BLaER1 treated with 17β-estradiol and CSF1 and Interleukin-3, amounts not matched to agents 10 nM and 100 nM (cell line): ENCODE results near the gene UROC1.

ENCODE experiments used
- H3K27ac ChIP-seq, 11 experiments: shearing (Covaris generic); formaldehyde crosslinking; 2 replicates each; pipeline ENCODE4 v1.8.1; 2022
- H3K27me3 ChIP-seq, 11 experiments: shearing (Covaris generic); formaldehyde crosslinking; 2 replicates each; pipeline ENCODE4 v1.8.1; 2022
- H3K36me3 ChIP-seq, 11 experiments: shearing (Covaris generic); formaldehyde crosslinking; 2 replicates each; pipeline ENCODE4 v1.8.1; 2022
- H3K4me1 ChIP-seq, 10 experiments: shearing (Covaris generic); formaldehyde crosslinking; 2 replicates each; pipeline ENCODE4 v1.8.1; 2022
- H3K4me2 ChIP-seq, 11 experiments: shearing (Covaris generic); formaldehyde crosslinking; 2 replicates each; pipeline ENCODE4 v1.8.1; 2022
- H3K4me3 ChIP-seq, 10 experiments: shearing (Covaris generic); formaldehyde crosslinking; 2 replicates each; pipeline ENCODE4 v1.8.1; 2022
- H3K9ac ChIP-seq, 11 experiments: shearing (Covaris generic); formaldehyde crosslinking; 2 replicates each; pipeline ENCODE4 v1.8.1; 2022
- H3K9me3 ChIP-seq, 11 experiments: shearing (Covaris generic); formaldehyde crosslinking; replicated peaks in 1 of 11; 2 replicates each; pipeline ENCODE4 v1.8.1; 2022
- H4K20me1 ChIP-seq, 11 experiments: shearing (Covaris generic); formaldehyde crosslinking; 2 replicates each; pipeline ENCODE4 v1.8.1; 2022
- Cebpa-rat ChIP-seq, 11 experiments: shearing (Covaris generic); IDR thresholded peaks; 2 replicates each; pipeline ENCODE4 v1.8.1; 2022

Gene UROC1

DNA sequence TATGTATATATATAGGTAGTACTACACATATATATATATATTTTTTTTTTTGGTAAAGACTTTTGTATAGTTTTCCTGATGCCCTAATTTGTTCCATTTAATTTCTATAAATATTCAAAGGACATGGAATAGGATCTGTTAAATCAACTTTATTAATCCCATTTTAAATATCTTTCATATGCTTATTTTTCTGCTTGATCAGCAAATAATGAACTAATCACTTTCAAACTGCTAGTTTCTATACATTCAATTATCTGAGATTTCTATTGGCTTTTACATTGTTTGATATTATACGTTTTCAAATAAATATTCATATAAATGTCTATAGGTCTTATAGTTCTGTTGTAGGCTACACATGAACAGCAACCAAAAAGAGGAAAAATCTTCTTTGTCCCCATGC, 63.5 kb downstream of the UROC1 start:
- peaks cover 77 to 98% (median 95%) of the 10 kb centered on the region in 11 experiments for H4K20me1 ChIP-seq

DNA sequence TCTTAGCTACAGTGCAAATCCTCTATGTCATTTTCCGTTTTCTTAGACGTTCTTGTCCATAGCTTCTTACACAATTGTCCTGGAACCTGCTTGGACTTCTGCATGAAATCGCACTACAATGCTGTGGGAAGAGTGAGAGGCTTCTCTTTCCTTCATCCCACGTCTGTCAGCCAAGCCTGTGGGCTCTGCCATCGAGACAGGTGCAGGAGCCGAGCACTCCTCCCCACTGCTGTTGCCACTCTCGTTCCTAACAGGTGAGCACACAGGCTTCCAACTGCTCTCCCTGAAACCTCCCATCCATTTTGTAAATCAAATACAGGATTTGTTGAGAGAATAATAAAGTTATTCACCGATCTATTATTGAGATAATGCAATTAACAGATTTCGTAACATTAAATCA, 65.4 kb downstream of the UROC1 start:
- H3K9me3 ChIP-seq, result no peaks in the 10 kb centered on the region
- H3K4me3 ChIP-seq, result no peak overlapping the region
- H4K20me1 ChIP-seq, result peaks cover 62 to 97% (median 85%) of the 10 kb centered on the region in 11 experiments
- H3K4me1 ChIP-seq, result no peaks in the 10 kb centered on the region
- H3K27me3 ChIP-seq, result no peaks in the 10 kb centered on the region
- peaks cover 81 to 100% (median 93%) of the 10 kb centered on the region in 11 experiments for H3K36me3 ChIP-seq
- no peak overlapping the region for H3K27ac ChIP-seq
- 0 out of 22 replicates have a peak, but pooled peaks of 1 of the 11 experiments have one; percentile 11 for TF ChIP-seq Cebpa-rat (IDR thresholded peaks at IDR 0.05)
- H3K9ac ChIP-seq, result no peak overlapping the region
- H3K4me2 ChIP-seq, result no peak overlapping the region

More for the DNA sequence above, 63.5 kb downstream of the UROC1 start:
- no peaks in the 10 kb centered on the region for H3K4me1 ChIP-seq
- peaks cover 94 to 100% (median 96%) of the 10 kb centered on the region in 11 experiments for H3K36me3 ChIP-seq
- H3K27ac ChIP-seq, result no peak overlapping the region
- no peak overlapping the region for H3K9ac ChIP-seq
- no peaks in the 10 kb centered on the region for H3K27me3 ChIP-seq
- H3K9me3 ChIP-seq, result no peaks in the 10 kb centered on the region
- H3K4me2 ChIP-seq, result no peak overlapping the region
- no peak overlapping the region for H3K4me3 ChIP-seq
- TF ChIP-seq Cebpa-rat (IDR thresholded peaks at IDR 0.05), result no peak

DNA sequence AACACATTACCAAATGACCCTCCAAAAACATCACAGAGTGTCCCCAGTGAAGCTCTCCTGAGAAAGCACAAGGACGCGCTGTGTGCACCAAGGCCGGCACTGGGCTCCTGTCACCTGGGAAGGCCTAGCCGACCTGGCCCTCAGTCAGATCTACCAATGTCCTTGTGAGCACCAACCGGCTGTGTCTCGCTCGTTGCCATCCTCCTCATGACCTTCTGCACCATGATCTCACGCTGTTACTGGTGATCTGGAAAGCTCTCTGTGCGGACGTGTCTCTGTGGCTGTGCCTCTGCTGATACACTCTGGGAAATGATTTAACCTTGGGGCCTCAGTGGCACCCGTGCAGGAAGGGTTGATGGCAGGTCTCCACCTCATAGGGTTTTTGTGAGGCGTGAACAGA, 66.1 kb downstream of the UROC1 start:
- no peaks in the 10 kb centered on the region for H3K4me1 ChIP-seq
- H3K27me3 ChIP-seq, result no peaks in the 10 kb centered on the region
- peaks cover 74 to 94% (median 87%) of the 10 kb centered on the region in 11 experiments for H3K36me3 ChIP-seq
- no peak overlapping the region for H3K27ac ChIP-seq
- H3K4me3 ChIP-seq, result no peak overlapping the region
- no peak overlapping the region for H3K9ac ChIP-seq
- no peak for TF ChIP-seq Cebpa-rat (IDR thresholded peaks at IDR 0.05)
- no peak overlapping the region for H3K4me2 ChIP-seq
- no peaks in the 10 kb centered on the region for H3K9me3 ChIP-seq
- H4K20me1 ChIP-seq, result peaks cover 55 to 97% (median 84%) of the 10 kb centered on the region in 11 experiments

DNA sequence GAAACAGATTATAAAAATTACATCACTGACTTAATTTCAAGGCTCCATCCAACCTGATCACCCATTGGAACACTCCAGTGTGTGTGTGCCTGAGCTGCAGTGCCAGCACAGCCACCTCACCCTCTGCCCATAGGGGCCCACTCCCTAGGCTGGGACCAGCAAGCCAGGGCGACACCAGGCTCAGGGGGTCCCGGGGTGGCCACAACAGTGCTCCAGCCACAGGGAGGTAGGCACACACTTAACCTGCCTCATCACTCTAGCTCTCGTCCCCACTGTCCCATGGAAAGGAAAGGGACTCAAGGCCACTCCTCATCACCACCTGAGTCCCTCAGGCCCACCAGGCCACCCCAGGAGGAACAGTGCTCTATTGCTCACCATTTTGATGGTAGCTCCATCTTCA, 66.8 kb downstream of the UROC1 start:
- peaks cover 67 to 94% (median 80%) of the 10 kb centered on the region in 11 experiments for H3K36me3 ChIP-seq
- H3K9me3 ChIP-seq, result no peaks in the 10 kb centered on the region
- TF ChIP-seq Cebpa-rat (IDR thresholded peaks at IDR 0.05), result no peak
- no peak overlapping the region for H3K9ac ChIP-seq
- no peaks in the 10 kb centered on the region for H3K4me1 ChIP-seq
- H3K4me2 ChIP-seq, result no peak overlapping the region
- H3K27me3 ChIP-seq, result no peaks in the 10 kb centered on the region
- no peak overlapping the region for H3K4me3 ChIP-seq
- H4K20me1 ChIP-seq, result peaks cover 47 to 97% (median 82%) of the 10 kb centered on the region in 11 experiments; a peak in 21 of 22 replicates
- no peak overlapping the region for H3K27ac ChIP-seq

DNA sequence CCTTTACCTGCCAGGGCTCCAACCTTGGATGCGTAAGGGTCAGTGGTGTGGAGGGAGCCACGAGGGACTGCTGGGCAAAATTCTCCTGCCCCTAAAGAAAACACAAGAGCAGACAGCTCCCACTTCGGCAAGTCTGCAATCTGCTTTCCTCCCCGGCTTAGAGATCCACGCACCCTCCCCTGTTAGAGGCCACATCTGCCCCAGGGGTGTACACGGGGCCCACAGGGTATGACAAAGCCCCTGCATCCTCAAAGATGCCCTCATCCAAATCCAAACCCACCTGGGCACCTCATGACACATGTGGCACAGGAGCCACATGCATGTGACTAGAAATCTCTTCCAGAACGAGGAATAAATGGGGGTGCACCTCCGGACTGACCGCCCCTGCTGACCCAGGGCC, 67.4 kb downstream of the UROC1 start:
- no peaks in the 10 kb centered on the region for H3K4me1 ChIP-seq
- H3K27me3 ChIP-seq, result no peaks in the 10 kb centered on the region
- H3K4me2 ChIP-seq, result no peak overlapping the region
- H3K36me3 ChIP-seq, result peaks cover 62 to 94% (median 74%) of the 10 kb centered on the region in 11 experiments
- no peaks in the 10 kb centered on the region for H3K9me3 ChIP-seq
- no peak overlapping the region for H3K4me3 ChIP-seq
- H3K27ac ChIP-seq, result no peak overlapping the region
- no peak overlapping the region for H3K9ac ChIP-seq
- H4K20me1 ChIP-seq, result peaks cover 42 to 97% (median 77%) of the 10 kb centered on the region in 11 experiments; a peak in 21 of 22 replicates
- no peak for TF ChIP-seq Cebpa-rat (IDR thresholded peaks at IDR 0.05)

DNA sequence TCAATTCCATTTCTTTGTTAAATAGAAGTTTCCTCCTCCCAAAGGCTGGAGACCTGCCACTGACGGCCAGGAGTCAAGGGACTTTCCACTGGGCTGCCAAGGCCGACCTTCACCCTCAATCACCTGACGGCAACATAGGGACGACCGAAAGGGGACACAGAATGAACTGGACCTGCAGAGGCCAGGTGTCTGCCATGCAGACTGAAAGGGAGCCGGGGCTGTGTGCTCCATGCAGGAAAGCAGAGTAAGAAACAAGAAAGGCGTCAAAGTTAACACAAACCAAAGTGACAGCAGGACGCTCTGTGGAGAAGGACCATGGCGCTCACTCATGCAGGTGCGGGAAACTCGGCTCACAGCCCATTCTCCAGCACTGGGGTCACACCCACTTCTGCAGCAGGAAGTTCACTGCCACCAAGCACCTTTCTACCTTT, 67.9 kb downstream of the UROC1 start:
- peaks cover 56 to 90% (median 69%) of the 10 kb centered on the region in 11 experiments for H3K36me3 ChIP-seq

DNA sequence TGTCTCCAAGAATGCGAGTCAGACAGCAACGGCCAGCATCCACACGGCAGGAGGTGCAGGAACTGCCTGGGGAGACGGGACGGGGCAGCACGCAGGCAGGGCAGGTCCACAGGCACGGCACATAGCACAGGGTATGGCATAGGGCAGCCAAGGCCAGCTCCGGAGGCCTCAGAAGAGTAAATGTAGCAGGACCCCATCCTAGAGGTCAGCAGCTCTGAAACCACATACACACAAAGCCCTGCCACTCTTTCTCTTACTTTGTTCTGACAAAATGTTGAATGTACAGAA, 68.7 kb downstream of the UROC1 start:
- H3K27ac ChIP-seq, result no peak overlapping the region
- H3K4me1 ChIP-seq, result no peaks in the 10 kb centered on the region
- peaks cover 49 to 82% (median 64%) of the 10 kb centered on the region in 11 experiments for H3K36me3 ChIP-seq
- no peak for TF ChIP-seq Cebpa-rat (IDR thresholded peaks at IDR 0.05)
- no peak overlapping the region for H3K9ac ChIP-seq
- H3K9me3 ChIP-seq, result no peaks in the 10 kb centered on the region
- H3K27me3 ChIP-seq, result no peaks in the 10 kb centered on the region
- H3K4me3 ChIP-seq, result no peak overlapping the region
- H4K20me1 ChIP-seq, result peaks cover 30 to 99% (median 65%) of the 10 kb centered on the region in 11 experiments; a peak in 21 of 22 replicates
- no peak overlapping the region for H3K4me2 ChIP-seq

More for the DNA sequence above, 67.9 kb downstream of the UROC1 start:
- no peak overlapping the region for H3K9ac ChIP-seq
- H3K9me3 ChIP-seq, result no peaks in the 10 kb centered on the region
- no peaks in the 10 kb centered on the region for H3K27me3 ChIP-seq
- H3K4me1 ChIP-seq, result no peaks in the 10 kb centered on the region
- H4K20me1 ChIP-seq, result peaks cover 36 to 97% (median 71%) of the 10 kb centered on the region in 11 experiments; a peak in 21 of 22 replicates
- H3K4me3 ChIP-seq, result no peak overlapping the region
- H3K27ac ChIP-seq, result no peak overlapping the region
- TF ChIP-seq Cebpa-rat (IDR thresholded peaks at IDR 0.05), result no peak
- no peak overlapping the region for H3K4me2 ChIP-seq

DNA sequence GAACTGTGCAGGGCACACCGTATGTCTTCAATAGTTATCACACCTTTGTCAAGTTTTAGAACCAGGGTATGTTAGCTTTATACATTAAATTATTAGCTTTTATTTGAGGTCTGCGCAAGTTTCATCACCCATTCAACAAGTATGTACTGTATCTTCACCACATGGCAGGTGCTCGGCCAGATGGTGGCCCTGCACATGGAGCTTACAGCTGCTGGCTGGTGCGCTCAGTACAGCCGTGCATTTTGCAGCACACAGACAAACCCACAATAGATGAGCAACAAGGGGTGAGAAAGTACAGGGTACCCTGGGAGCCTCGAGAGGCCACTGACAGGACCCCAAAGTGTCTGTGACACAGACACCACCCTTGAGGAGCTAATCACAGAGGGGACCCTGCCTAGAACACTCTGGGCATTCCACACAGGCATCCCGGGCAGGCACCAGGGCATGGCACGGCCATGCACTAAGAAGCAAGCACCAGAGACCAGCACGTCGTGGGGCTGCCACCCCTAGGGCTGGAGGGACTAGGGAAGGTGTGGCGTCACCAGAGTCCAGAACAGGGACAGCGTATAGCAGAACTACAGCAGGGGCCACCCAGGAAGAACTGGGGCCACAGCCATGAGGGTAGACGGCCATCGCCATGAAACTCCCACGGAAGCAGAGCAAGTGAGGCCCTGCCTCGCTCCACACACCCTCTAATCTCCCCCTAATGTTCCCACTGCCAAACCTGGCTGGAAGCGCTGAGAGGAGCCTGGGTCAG, 69.3 kb downstream of the UROC1 start:
- Histone ChIP-seq H3K4me2 (no peak overlapping the region), H3K36me3 (peaks cover 45 to 76% (median 60%) of the 10 kb centered on the region in 11 experiments), H4K20me1 (peaks cover 26 to 97% (median 65%) of the 10 kb centered on the region in 11 experiments; a peak in 21 of 22 replicates), H3K9me3 (no peaks in the 10 kb centered on the region), H3K9ac (no peak overlapping the region), H3K27me3 (no peaks in the 10 kb centered on the region), H3K27ac (no peak overlapping the region), H3K4me1 (peaks cover 0 to 2% (median 0%) of the 10 kb centered on the region in 10 experiments; a peak in 1 of 20 replicates), H3K4me3 (no peak overlapping the region)
- TF ChIP-seq Cebpa-rat (IDR thresholded peaks at IDR 0.05), result no peak

DNA sequence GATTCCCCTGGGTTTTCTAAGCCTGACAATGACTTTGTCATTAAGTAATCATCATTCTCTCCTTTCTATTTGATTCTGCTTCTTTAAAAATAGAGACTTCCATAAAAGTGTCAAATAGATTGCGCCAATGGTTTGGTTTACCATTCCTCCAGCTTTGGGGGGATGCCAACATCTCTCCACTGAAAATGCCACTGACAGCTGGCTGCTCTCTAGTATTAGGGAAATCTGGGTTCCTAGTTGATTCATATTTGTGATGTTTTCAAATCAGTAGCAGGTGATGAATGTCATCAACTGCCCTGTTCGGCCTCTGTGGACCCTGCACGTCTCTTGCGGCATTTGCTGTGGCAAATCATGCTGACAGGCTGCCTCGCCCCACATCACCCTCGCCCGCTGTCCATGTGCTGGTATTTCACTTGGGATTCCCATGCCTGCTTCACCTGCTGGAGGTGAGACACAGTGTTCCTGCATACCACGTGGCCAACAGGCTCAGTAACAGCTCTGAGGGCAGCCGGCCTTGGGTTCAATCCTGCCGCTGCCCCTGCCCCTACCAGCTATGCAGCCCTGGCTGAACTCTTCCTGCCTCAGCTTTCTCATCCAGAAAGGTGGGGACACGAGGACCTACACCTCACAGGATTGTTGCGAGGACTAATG, 70.0 kb downstream of the UROC1 start:
- no peak overlapping the region for H3K4me2 ChIP-seq
- TF ChIP-seq Cebpa-rat (IDR thresholded peaks at IDR 0.05), result no peak
- H3K36me3 ChIP-seq, result peaks cover 38 to 75% (median 55%) of the 10 kb centered on the region in 11 experiments
- H3K4me3 ChIP-seq, result no peak overlapping the region
- no peak overlapping the region for H3K27ac ChIP-seq
- H3K9me3 ChIP-seq, result no peaks in the 10 kb centered on the region
- H3K9ac ChIP-seq, result no peak overlapping the region
- peaks cover 20 to 97% (median 65%) of the 10 kb centered on the region in 11 experiments; a peak in 21 of 22 replicates for H4K20me1 ChIP-seq
- H3K4me1 ChIP-seq, result peaks cover 0 to 8% (median 0%) of the 10 kb centered on the region in 10 experiments; a peak in 2 of 20 replicates
- no peaks in the 10 kb centered on the region for H3K27me3 ChIP-seq
